Esophagus muscularis mucosa (tissue), 4 donors: ENCODE results near the gene KIF3A. TPM values are rescaled to one million over a fixed set of nuclear protein-coding genes. Genes with fewer than 3 reads are reported as not detected.

ENCODE experiments used
- DNase-seq: peaks from one replicate; pipeline ENCODE4 v3.0.0-alpha.2; 2017; ENCODE audit errors: extremely low spot score
- H3K27ac ChIP-seq, 4 donors: fragments of 200-600 bp; sonication (generic); replicated peaks in 1 of 4; 1 replicate in 3 of 4; 2 replicates in 1 of 4; pipeline ENCODE4 v1.5.1; 2016 to 2019; ENCODE audit warnings: mild to moderate bottlenecking in 1 of 4
- H3K27me3 ChIP-seq, 4 donors: fragments of 200-600 bp; sonication (generic); one replicate each; pipeline versions ENCODE4 v1.5.1 to v1.6.0; 2016 to 2019
- H3K36me3 ChIP-seq, 4 donors: fragments of 200-600 bp; sonication (generic); one replicate each; pipeline ENCODE4 v1.5.1; 2016 to 2019
- H3K4me1 ChIP-seq, 4 donors: fragments of 200-600 bp; sonication (generic); one replicate each; pipeline ENCODE4 v1.5.1; 2016 to 2019
- H3K4me3 ChIP-seq, 4 donors: fragments of 200-600 bp; sonication (generic); 1 replicate in 2 of 4; 2 replicates in 2 of 4; pipeline ENCODE4 v1.5.1; 2016 to 2019; ENCODE audit warnings: mild to moderate bottlenecking in 4 of 4, moderate library complexity in 1 of 4
- H3K9me3 ChIP-seq, 4 donors: fragments of 200-600 bp; sonication (generic); 1 replicate in 3 of 4; 2 replicates in 1 of 4; pipeline ENCODE4 v1.5.1; 2016 to 2019
- CTCF ChIP-seq, 3 experiments: fragments of 200-600 bp in 2 of 3; fragments of 450-650 bp in 1 of 3; sonication (generic) in 2 of 3; IDR thresholded peaks; one replicate each; pipeline ENCODE4 v1.5.1; 2017 to 2019; ENCODE audit warnings: antibody characterized with exemption in 3 of 3, mild to moderate bottlenecking in 2 of 3, moderate library complexity in 1 of 3
- EP300 ChIP-seq: sonication (generic); formaldehyde crosslinking; IDR thresholded peaks from one replicate; pipeline ENCODE4 v1.6.1; 2017; ENCODE audit warnings: antibody characterized with exemption
- POLR2A ChIP-seq: fragments of 450-650 bp; IDR thresholded peaks from one replicate; pipeline ENCODE4 v1.6.1; 2017; ENCODE audit warnings: antibody characterized with exemption, moderate library complexity, mild to moderate bottlenecking, low read depth
- POLR2AphosphoS5 ChIP-seq, 2 donors: sonication (generic); formaldehyde crosslinking; IDR thresholded peaks; one replicate each; pipeline ENCODE4 v1.6.1; 2017; ENCODE audit warnings: antibody characterized with exemption in 2 of 2
- whole genome bisulfite sequencing: methylation state at CpG from one replicate; pipeline ENCODE4 v1.1.5; 2018; 5-methylcytosine and 5-hydroxymethylcytosine counted together
- intact Hi-C: fragments of 100-400 bp; cut with DNase I; formaldehyde crosslinking; loops from one replicate; pipeline ENCODE4 v1.15.1; 2023
- total RNA-seq, 4 donors: library from RNA; depleted of rRNA; stranded (reverse); fragments of >200 nt; gene quantifications; one replicate each; pipeline versions ENCODE4 v1.1.0 to v1.2.1, GENCODE V29; 2016

Gene KIF3A
- total RNA-seq, 4 donors from 2014 or later: 5.5 to 9.6 (median 8.3) TPM

GRCh38 chr5:132748522-132749000 lies 11.2 kb upstream of the KIF3A start:
- TF ChIP-seq POLR2AphosphoS5 (IDR thresholded peaks at IDR 0.05): no peak
- TF ChIP-seq CTCF (IDR thresholded peaks at IDR 0.05): no peak
- no peak for TF ChIP-seq EP300
- no peak for TF ChIP-seq POLR2A
- intact Hi-C loops: no loop called here
- peaks cover 0 to 8% (median 7%) of the 10 kb centered on the region in 4 donors for H3K36me3 ChIP-seq
- no peak overlapping the region for H3K4me3 ChIP-seq
- peak; percentile 68 for DNase-seq
- H3K4me1 ChIP-seq: peaks cover 9 to 13% (median 13%) of the 10 kb centered on the region in 4 donors
- H3K27me3 ChIP-seq: peaks cover 9 to 45% (median 19%) of the 10 kb centered on the region in 4 donors
- no peak overlapping the region for H3K27ac ChIP-seq
- whole genome bisulfite sequencing: 84% methylated on average over 10 of the region's 10 CpGs
- H3K9me3 ChIP-seq: no peaks in the 10 kb centered on the region

- peaks cover 9 to 52% (median 19%) of the 10 kb centered on the region in 4 donors for H3K27me3 ChIP-seq
- no peak for TF ChIP-seq POLR2A
- no peaks in the 10 kb centered on the region for H3K9me3 ChIP-seq
- H3K4me1 ChIP-seq: peaks cover 9 to 13% (median 13%) of the 10 kb centered on the region in 4 donors
- intact Hi-C loops: no loop called here
- DNase-seq: peak; percentile 75
- H3K27ac ChIP-seq: no peak overlapping the region
- WGBS: 29% methylated on average over 44 of the region's 76 CpGs
- H3K36me3 ChIP-seq: peaks cover 0 to 8% (median 7%) of the 10 kb centered on the region in 4 donors
- peak overlapping the region; percentile 49 to 64 (median 52) for H3K4me3 ChIP-seq
Measured at GRCh38 chr5:132747616-132748440, 10.5 kb upstream of the KIF3A start.

GRCh38 chr5:132746954-132747615 lies 9.7 kb upstream of the KIF3A start, which contains the start of gene CCNI2:
Gene CCNI2 (plus strand): TSS chr5:132747426. CDS start chr5:132747496, 70 bp downstream.
- Histone ChIP-seq H3K4me3 (peak within 1 kb of the TSS; percentile 49 to 64 (median 52)), H3K9me3 (no peaks in the 10 kb centered on the region), H3K36me3 (peaks cover 0 to 6% (median 4%) of the 10 kb centered on the region in 4 donors), H3K4me1 (peaks cover 9 to 13% (median 13%) of the 10 kb centered on the region in 4 donors), H3K27ac (no peak within 1 kb of the TSS), H3K27me3 (peaks cover 9 to 60% (median 19%) of the 10 kb centered on the region in 4 donors)
- intact Hi-C loops: no loop called here
- 9% methylated on average over 15 of the region's 59 CpGs for WGBS
- TF ChIP-seq CTCF (IDR thresholded peaks at IDR 0.05): peak in 1 of 3 experiments; percentile 6
- no peak for TF ChIP-seq POLR2A
- TF ChIP-seq EP300: no peak
- TF ChIP-seq POLR2AphosphoS5 (IDR thresholded peaks at IDR 0.05): no peak
- DNase-seq: peak; percentile 88

GRCh38 chr5:132746592-132746953 lies 9.2 kb upstream of the KIF3A start:
- intact Hi-C loops: no loop called here
- no peaks in the 10 kb centered on the region for H3K9me3 ChIP-seq
- no peak overlapping the region for H3K27ac ChIP-seq
- H3K27me3 ChIP-seq: peaks cover 9 to 62% (median 19%) of the 10 kb centered on the region in 4 donors
- H3K4me1 ChIP-seq: peaks cover 9 to 13% (median 13%) of the 10 kb centered on the region in 4 donors
- no peak for TF ChIP-seq POLR2A
- no peak for TF ChIP-seq EP300
- no peak for TF ChIP-seq CTCF (IDR thresholded peaks at IDR 0.05)
- TF ChIP-seq POLR2AphosphoS5 (IDR thresholded peaks at IDR 0.05): no peak
- H3K4me3 ChIP-seq: peak overlapping the region; percentile 49 to 64 (median 52)
- peaks cover 0 to under 1% (median 0%) of the 10 kb centered on the region in 4 donors for H3K36me3 ChIP-seq
- peak; percentile 12 for DNase-seq
- 33% methylated on average over 3 of the region's 3 CpGs for WGBS

- Histone ChIP-seq H3K9me3 (no peaks in the 10 kb centered on the region), H3K4me3 (no peak overlapping the region), H3K36me3 (no peaks in the 10 kb centered on the region), H3K27me3 (peaks cover 9 to 67% (median 19%) of the 10 kb centered on the region in 4 donors), H3K4me1 (peaks cover 9 to 13% (median 13%) of the 10 kb centered on the region in 4 donors), H3K27ac (no peak overlapping the region)
- intact Hi-C loops: no loop called here
- DNase-seq: no peak
- TF ChIP-seq EP300 (no peak), POLR2AphosphoS5 (IDR thresholded peaks at IDR 0.05) (no peak), POLR2A (no peak), CTCF (IDR thresholded peaks at IDR 0.05) (no peak)
- WGBS: 83% methylated on average over 2 of the region's 2 CpGs
Measured at GRCh38 chr5:132744659-132745058, 7.3 kb upstream of the KIF3A start.
